Neuronal stem cell (in vitro differentiated cells): ENCODE results near the gene CBX5.

Experiments used
- DNase-seq: peaks from one replicate; pipeline ENCODE4 v3.0.0-alpha.2; 2013; ENCODE audit warnings: low spot score
- H2AFZ ChIP-seq: one replicate; pipeline ENCODE4 v1.6.1; 2013; ENCODE audit warnings: mild to moderate bottlenecking, low read length, inconsistent platforms
- H2AK5ac ChIP-seq: 2 replicates; pipeline ENCODE4 v1.6.1; 2013; ENCODE audit warnings: low read depth, mild to moderate bottlenecking, inconsistent platforms, low read length, moderate library complexity, mixed read lengths
- H2BK120ac ChIP-seq: 2 replicates; pipeline ENCODE4 v1.6.1; 2013; ENCODE audit warnings: low read depth, mild to moderate bottlenecking, inconsistent platforms, low read length, moderate library complexity, mixed read lengths
- H2BK12ac ChIP-seq: one replicate; pipeline ENCODE4 v1.6.1; 2013; ENCODE audit warnings: low read length, inconsistent platforms
- H2BK15ac ChIP-seq: 2 replicates; pipeline ENCODE4 v1.6.1; 2013; ENCODE audit warnings: mild to moderate bottlenecking, low read length, inconsistent platforms, mixed read lengths
- H2BK5ac ChIP-seq: one replicate; pipeline ENCODE4 v1.6.1; 2013; ENCODE audit warnings: inconsistent platforms, mild to moderate bottlenecking, low read length, moderate library complexity
- H3K14ac ChIP-seq: one replicate; pipeline ENCODE4 v1.6.1; 2013; ENCODE audit warnings: low read length, inconsistent platforms
- H3K18ac ChIP-seq: 2 replicates; pipeline ENCODE4 v1.6.1; 2013; ENCODE audit warnings: low read length, inconsistent platforms
- H3K23ac ChIP-seq: 2 replicates; pipeline ENCODE4 v1.6.1; 2013; ENCODE audit warnings: low read depth, mild to moderate bottlenecking, mixed read lengths, low read length, inconsistent platforms; ENCODE audit not compliant: poor library complexity
- H3K27ac ChIP-seq: replicated peaks from 3 replicates; pipeline ENCODE4 v1.5.1; 2013; ENCODE audit warnings: low read length, inconsistent platforms
- H3K27me3 ChIP-seq, 3 experiments: 2 replicates each; pipeline ENCODE4 v1.6.1; 2013; ENCODE audit warnings: low read length in 3 of 3, mild to moderate bottlenecking in 2 of 3, inconsistent platforms in 1 of 3, low read depth in 1 of 3, mixed read lengths in 1 of 3, moderate library complexity in 1 of 3; ENCODE audit not compliant: control insufficient read depth in 3 of 3, insufficient read depth in 3 of 3
- H3K36me3 ChIP-seq, 2 donors: replicated peaks in 1 of 2; 2 replicates each; pipeline ENCODE4 v1.6.1; 2013; ENCODE audit warnings: low read length in 2 of 2; ENCODE audit not compliant: control insufficient read depth in 2 of 2, insufficient read depth in 2 of 2
- H3K4ac ChIP-seq: 2 replicates; pipeline ENCODE4 v1.6.1; 2013; ENCODE audit warnings: inconsistent platforms, mild to moderate bottlenecking, low read length, moderate library complexity
- H3K4me1 ChIP-seq, 2 donors: 1 replicate in 1 of 2; 2 replicates in 1 of 2; pipeline ENCODE4 v1.6.1; 2013; ENCODE audit warnings: low read length in 2 of 2, low read depth in 1 of 2; ENCODE audit not compliant: control insufficient read depth in 2 of 2, insufficient read depth in 1 of 2
- H3K4me2 ChIP-seq: one replicate; pipeline ENCODE4 v1.6.1; 2013; ENCODE audit warnings: mild to moderate bottlenecking, low read length, inconsistent platforms; ENCODE audit not compliant: insufficient read depth, poor library complexity, severe bottlenecking
- H3K4me3 ChIP-seq, 2 donors: 2 replicates each; pipeline ENCODE4 v1.5.1; 2013; ENCODE audit warnings: low read length in 2 of 2, mild to moderate bottlenecking in 2 of 2, inconsistent platforms in 1 of 2, moderate library complexity in 1 of 2
- H3K79me1 ChIP-seq: one replicate; pipeline ENCODE4 v1.6.1; 2013; ENCODE audit warnings: low read depth, mild to moderate bottlenecking, inconsistent platforms, low read length, moderate library complexity
- H3K9ac ChIP-seq: one replicate; pipeline ENCODE4 v1.6.1; 2013; ENCODE audit warnings: mild to moderate bottlenecking, low read depth, low read length, inconsistent platforms; ENCODE audit not compliant: poor library complexity
- H3K9me3 ChIP-seq, 2 donors: replicated peaks in 1 of 2; 2 replicates each; pipeline versions ENCODE3 to v1.6.1; 2013; ENCODE audit warnings: low read length in 2 of 2, mild to moderate bottlenecking in 2 of 2, inconsistent platforms in 1 of 2, low read depth in 1 of 2, mixed read lengths in 1 of 2, moderate library complexity in 1 of 2; ENCODE audit not compliant: control insufficient read depth in 2 of 2, insufficient read depth in 1 of 2
- H4K8ac ChIP-seq: one replicate; pipeline ENCODE4 v1.6.1; 2013; ENCODE audit warnings: low read depth, mild to moderate bottlenecking, inconsistent platforms, low read length, moderate library complexity
- H4K91ac ChIP-seq: one replicate; pipeline ENCODE4 v1.6.1; 2013; ENCODE audit warnings: low read length, low read depth, mild to moderate bottlenecking, inconsistent platforms; ENCODE audit not compliant: poor library complexity
- WGBS, 2 donors: extraction: QIAGEN DNeasy Blood & Tissue Kit; methylation state at CpG; one replicate each; pipeline ENCODE4 v1.1.7; 2013; ENCODE audit warnings: missing lambda C conversion rate in 2 of 2, mixed read lengths in 1 of 2; ENCODE audit not compliant: insufficient read length in 2 of 2, insufficient replicate concordance in 1 of 2; ENCODE audit errors: extremely low coverage in 2 of 2; 5-methylcytosine and 5-hydroxymethylcytosine counted together

CBX5 gene

GRCh38 chr12:54197010-54197409, 82.9 kb downstream of the CBX5 start:
- Histone ChIP-seq H3K4ac (no peak overlapping the region), H2BK15ac (no peak overlapping the region), H3K79me1 (no peaks in the 10 kb centered on the region), H3K36me3 (no peaks in the 10 kb centered on the region), H2BK12ac (no peak overlapping the region), H3K4me3 (no peak overlapping the region), H2AK5ac (no peak overlapping the region), H3K18ac (no peak overlapping the region), H3K4me2 (no peak overlapping the region), H2BK120ac (no peak overlapping the region), H3K23ac (no peak overlapping the region), H4K91ac (no peak overlapping the region), H3K9me3 (no peaks in the 10 kb centered on the region), H3K27me3 (peaks cover 0 to 76% (median 53%) of the 10 kb centered on the region in 3 experiments), H3K4me1 (no peaks in the 10 kb centered on the region), H4K8ac (no peak overlapping the region), H3K14ac (no peak overlapping the region), H2AFZ (no peak overlapping the region), H2BK5ac (no peak overlapping the region), H3K9ac (no peak overlapping the region), H3K27ac (no peak overlapping the region)
- DNase-seq: no peak
- WGBS, 2 donors: no CpG with 5 or more reads among the region's 5 CpGs

- Histone ChIP-seq H2BK15ac (no peak overlapping the region), H2BK12ac (no peak overlapping the region), H3K4ac (no peak overlapping the region), H3K9me3 (no peaks in the 10 kb centered on the region), H3K4me3 (no peak overlapping the region), H3K9ac (no peak overlapping the region), H2BK120ac (no peak overlapping the region), H4K8ac (peak overlapping the region; percentile 17), H4K91ac (no peak overlapping the region), H3K4me1 (no peaks in the 10 kb centered on the region), H3K27ac (no peak overlapping the region), H3K23ac (no peak overlapping the region), H3K14ac (no peak overlapping the region), H3K36me3 (no peaks in the 10 kb centered on the region), H2BK5ac (no peak overlapping the region), H3K4me2 (no peak overlapping the region), H2AFZ (no peak overlapping the region), H2AK5ac (no peak overlapping the region), H3K18ac (no peak overlapping the region), H3K27me3 (peaks cover 0 to 80% (median 57%) of the 10 kb centered on the region in 3 experiments), H3K79me1 (no peaks in the 10 kb centered on the region)
- WGBS, 2 donors: no CpG with 5 or more reads among the region's 5 CpGs
- DNase-seq: no peak
These were observed 83.5 kb downstream of the CBX5 start for GRCh38 chr12:54196396-54196795.

- Histone ChIP-seq H3K4ac (no peak overlapping the region), H3K14ac (no peak overlapping the region), H2BK5ac (no peak overlapping the region), H2BK12ac (no peak overlapping the region), H3K23ac (no peak overlapping the region), H2AK5ac (no peak overlapping the region), H3K36me3 (no peaks in the 10 kb centered on the region), H3K4me1 (no peaks in the 10 kb centered on the region), H3K9ac (no peak overlapping the region), H3K27ac (no peak overlapping the region), H2BK15ac (no peak overlapping the region), H3K4me3 (no peak overlapping the region), H3K4me2 (no peak overlapping the region), H4K8ac (peak overlapping the region; percentile 17), H4K91ac (no peak overlapping the region), H2BK120ac (no peak overlapping the region), H3K27me3 (peaks cover 0 to 78% (median 55%) of the 10 kb centered on the region in 3 experiments), H3K9me3 (no peaks in the 10 kb centered on the region), H3K18ac (peak overlapping the region; percentile 63), H2AFZ (no peak overlapping the region), H3K79me1 (no peaks in the 10 kb centered on the region)
- no peak for DNase-seq
- no CpG with 5 or more reads among the region's 17 CpGs for WGBS, 2 donors
These were observed 84.1 kb downstream of the CBX5 start for GRCh38 chr12:54195737-54196347.

GRCh38 chr12:54195080-54195736, 84.7 kb downstream of the CBX5 start:
- no peak overlapping the region for H2BK15ac ChIP-seq
- no peak overlapping the region for H2AK5ac ChIP-seq
- H3K23ac ChIP-seq: no peak overlapping the region
- H4K91ac ChIP-seq: no peak overlapping the region
- no peaks in the 10 kb centered on the region for H3K4me1 ChIP-seq
- no peak overlapping the region for H2BK120ac ChIP-seq
- H4K8ac ChIP-seq: no peak overlapping the region
- H3K18ac ChIP-seq: peak overlapping the region; percentile 63
- no peak overlapping the region for H2BK5ac ChIP-seq
- H3K36me3 ChIP-seq: no peaks in the 10 kb centered on the region
- no CpG with 5 or more reads among the region's 4 CpGs for WGBS, 2 donors
- no peak overlapping the region for H2AFZ ChIP-seq
- no peak overlapping the region for H3K14ac ChIP-seq
- H3K4me2 ChIP-seq: no peak overlapping the region
- no peak overlapping the region for H3K27ac ChIP-seq
- H3K4ac ChIP-seq: no peak overlapping the region
- no peaks in the 10 kb centered on the region for H3K9me3 ChIP-seq
- H3K9ac ChIP-seq: no peak overlapping the region
- H2BK12ac ChIP-seq: no peak overlapping the region
- peaks cover 0 to 78% (median 53%) of the 10 kb centered on the region in 3 experiments for H3K27me3 ChIP-seq
- DNase-seq: no peak
- H3K79me1 ChIP-seq: no peaks in the 10 kb centered on the region
- no peak overlapping the region for H3K4me3 ChIP-seq
